Midbrain (tissue), 1 donor: Measurements from ENCODE around the gene GBP1.

Experiments
- DNase-seq: peaks from one replicate; lab custom pipeline; 2025; lab: John Stamatoyannopoulos, UW

The GBP1 gene

GRCh38 chr1:89008511-89008910 lies 56.5 kb downstream of the GBP1 start:
- DNase-seq, result no peak

GRCh38 chr1:89005286-89006151 lies 59.5 kb downstream of the GBP1 start:
- peak; percentile 28 for DNase-seq
